ENCODE measurements around the gene TSBP1. TPM values are rescaled to one million over a fixed set of nuclear protein-coding genes. Genes with fewer than 3 reads are reported as not detected.

The TSBP1 gene
- total RNA-seq, 1 experiment from 2014 or later: not detected

DNA sequence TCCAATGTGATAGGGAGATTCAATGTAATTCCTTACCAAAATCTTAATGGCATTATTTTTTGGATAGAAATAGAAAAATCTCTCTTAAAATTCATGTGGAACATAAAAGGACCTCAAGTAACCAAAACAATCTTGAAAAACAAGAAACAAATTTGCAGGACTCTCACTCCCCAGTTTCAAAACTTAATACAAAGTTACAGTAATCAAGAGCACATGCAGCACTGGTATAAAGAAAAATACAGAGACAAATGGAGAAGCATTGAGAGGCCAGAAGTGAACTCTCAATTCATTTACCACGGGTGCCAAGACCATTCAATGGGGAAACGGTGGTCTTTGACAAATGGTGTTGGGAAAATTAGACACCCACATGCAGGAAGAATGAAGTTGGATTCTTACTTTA, 7.8 kb upstream of the TSBP1 start:
- Histone ChIP-seq H3K36me3 (ENCODE audit: control insufficient read depth, insufficient read depth, low read length) (no peaks in the 10 kb centered on the region; the same call in 1 of the 2 replicates), H3K27ac (ENCODE audit: low read length) (no peak overlapping the region), H3K4me1 (ENCODE audit: control insufficient read depth, insufficient read depth, low read length) (no peaks in the 10 kb centered on the region), H3K4me3 (ENCODE audit: low read depth in 2 of 2, low read length in 2 of 2) (no peak overlapping the region), H3K27me3 (ENCODE audit: control insufficient read depth, insufficient read depth, low read length) (no peaks in the 10 kb centered on the region), H3K9me3 (ENCODE audit: control insufficient read depth, insufficient read depth, low read depth, low read length) (no peaks in the 10 kb centered on the region)
- intact Hi-C loops (cut with micrococcal nuclease; ENCODE audit: unreplicated experiment) (no loop called here), in situ Hi-C loops (cut with HindIII; ENCODE audit: low pct_unique_long_range_greater_than_20kb, low sequenced_read_pairs) (no loop called here)
- no peak for TF ChIP-seq TCF7L2 (IDR thresholded peaks at IDR 0.05; ENCODE audit: low read depth, low read length)
- TF ChIP-seq, protein P1, sequence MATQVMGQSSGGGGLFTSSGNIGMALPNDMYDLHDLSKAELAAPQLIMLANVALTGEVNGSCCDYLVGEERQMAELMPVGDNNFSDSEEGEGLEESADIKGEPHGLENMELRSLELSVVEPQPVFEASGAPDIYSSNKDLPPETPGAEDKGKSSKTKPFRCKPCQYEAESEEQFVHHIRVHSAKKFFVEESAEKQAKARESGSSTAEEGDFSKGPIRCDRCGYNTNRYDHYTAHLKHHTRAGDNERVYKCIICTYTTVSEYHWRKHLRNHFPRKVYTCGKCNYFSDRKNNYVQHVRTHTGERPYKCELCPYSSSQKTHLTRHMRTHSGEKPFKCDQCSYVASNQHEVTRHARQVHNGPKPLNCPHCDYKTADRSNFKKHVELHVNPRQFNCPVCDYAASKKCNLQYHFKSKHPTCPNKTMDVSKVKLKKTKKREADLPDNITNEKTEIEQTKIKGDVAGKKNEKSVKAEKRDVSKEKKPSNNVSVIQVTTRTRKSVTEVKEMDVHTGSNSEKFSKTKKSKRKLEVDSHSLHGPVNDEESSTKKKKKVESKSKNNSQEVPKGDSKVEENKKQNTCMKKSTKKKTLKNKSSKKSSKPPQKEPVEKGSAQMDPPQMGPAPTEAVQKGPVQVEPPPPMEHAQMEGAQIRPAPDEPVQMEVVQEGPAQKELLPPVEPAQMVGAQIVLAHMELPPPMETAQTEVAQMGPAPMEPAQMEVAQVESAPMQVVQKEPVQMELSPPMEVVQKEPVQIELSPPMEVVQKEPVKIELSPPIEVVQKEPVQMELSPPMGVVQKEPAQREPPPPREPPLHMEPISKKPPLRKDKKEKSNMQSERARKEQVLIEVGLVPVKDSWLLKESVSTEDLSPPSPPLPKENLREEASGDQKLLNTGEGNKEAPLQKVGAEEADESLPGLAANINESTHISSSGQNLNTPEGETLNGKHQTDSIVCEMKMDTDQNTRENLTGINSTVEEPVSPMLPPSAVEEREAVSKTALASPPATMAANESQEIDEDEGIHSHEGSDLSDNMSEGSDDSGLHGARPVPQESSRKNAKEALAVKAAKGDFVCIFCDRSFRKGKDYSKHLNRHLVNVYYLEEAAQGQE (IDR thresholded peaks at IDR 0.05; ENCODE audit: insufficient read depth in 1 of 2, low read depth in 2 of 2, low read length in 1 of 2): no peak
- TF ChIP-seq, protein P2, sequence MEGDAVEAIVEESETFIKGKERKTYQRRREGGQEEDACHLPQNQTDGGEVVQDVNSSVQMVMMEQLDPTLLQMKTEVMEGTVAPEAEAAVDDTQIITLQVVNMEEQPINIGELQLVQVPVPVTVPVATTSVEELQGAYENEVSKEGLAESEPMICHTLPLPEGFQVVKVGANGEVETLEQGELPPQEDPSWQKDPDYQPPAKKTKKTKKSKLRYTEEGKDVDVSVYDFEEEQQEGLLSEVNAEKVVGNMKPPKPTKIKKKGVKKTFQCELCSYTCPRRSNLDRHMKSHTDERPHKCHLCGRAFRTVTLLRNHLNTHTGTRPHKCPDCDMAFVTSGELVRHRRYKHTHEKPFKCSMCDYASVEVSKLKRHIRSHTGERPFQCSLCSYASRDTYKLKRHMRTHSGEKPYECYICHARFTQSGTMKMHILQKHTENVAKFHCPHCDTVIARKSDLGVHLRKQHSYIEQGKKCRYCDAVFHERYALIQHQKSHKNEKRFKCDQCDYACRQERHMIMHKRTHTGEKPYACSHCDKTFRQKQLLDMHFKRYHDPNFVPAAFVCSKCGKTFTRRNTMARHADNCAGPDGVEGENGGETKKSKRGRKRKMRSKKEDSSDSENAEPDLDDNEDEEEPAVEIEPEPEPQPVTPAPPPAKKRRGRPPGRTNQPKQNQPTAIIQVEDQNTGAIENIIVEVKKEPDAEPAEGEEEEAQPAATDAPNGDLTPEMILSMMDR (IDR thresholded peaks at IDR 0.05): no peak
- no peak for TF ChIP-seq POLR2AphosphoS5 (IDR thresholded peaks at IDR 0.05; ENCODE audit: low read depth, low read length)
- no peak for TF ChIP-seq SIN3A (IDR thresholded peaks at IDR 0.05; ENCODE audit: borderline replicate concordance, insufficient read depth, low read depth, low read length)
- ATAC-seq: no peak
- no peak for DNase-seq (ENCODE audit: low read depth, low spot score)
- no TSS peak for BruUV-seq (replicated peaks)
- ChIA-PET CTCF (no interaction called here), POLR2A (no interaction called here)

DNA sequence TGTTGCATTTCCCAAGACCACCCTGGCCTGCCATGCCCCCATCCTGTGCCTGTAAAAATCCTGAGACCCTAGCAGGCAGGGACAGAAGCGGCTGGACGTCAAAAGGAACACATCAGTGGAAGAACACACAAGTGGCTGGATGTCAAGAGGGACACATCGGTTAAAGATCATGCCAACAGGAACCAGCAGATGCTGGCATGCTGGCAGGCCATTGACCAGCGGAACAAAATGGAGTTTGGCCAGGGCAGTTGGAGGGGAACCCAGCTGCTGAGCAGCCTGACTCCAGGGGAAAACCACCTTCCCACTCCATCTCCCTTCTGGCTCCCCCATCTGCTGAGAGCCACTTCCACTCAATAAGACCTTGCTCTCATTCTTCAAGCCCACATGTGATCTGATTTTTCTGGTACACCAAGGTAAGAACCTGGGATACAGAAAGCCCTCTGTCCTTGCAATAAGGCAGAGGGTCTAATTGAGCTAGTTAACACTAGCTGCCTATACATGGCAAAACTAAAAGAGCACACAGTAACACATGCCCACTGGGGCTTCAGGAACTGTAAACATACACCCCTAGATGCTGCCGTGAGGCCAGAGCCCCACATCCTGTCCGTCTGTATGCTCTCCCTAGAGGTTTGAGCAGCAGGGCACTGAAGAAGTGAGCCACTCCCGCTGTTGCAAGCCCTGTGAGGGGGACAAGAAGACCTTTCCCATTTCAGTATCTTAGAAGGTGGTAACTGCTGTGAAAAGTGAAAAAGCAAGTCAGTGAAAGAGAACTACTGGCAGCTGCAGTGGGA, 4.2 kb upstream of the TSBP1 start:
- Histone ChIP-seq H3K4me1 (ENCODE audit: control insufficient read depth, insufficient read depth, low read length) (no peaks in the 10 kb centered on the region), H3K9me3 (ENCODE audit: control insufficient read depth, insufficient read depth, low read depth, low read length) (no peaks in the 10 kb centered on the region), H3K27ac (ENCODE audit: low read length) (no peak overlapping the region), H3K36me3 (ENCODE audit: control insufficient read depth, insufficient read depth, low read length) (no peaks in the 10 kb centered on the region; the same call in 1 of the 2 replicates), H3K4me3 (ENCODE audit: low read depth in 2 of 2, low read length in 2 of 2) (no peak overlapping the region), H3K27me3 (ENCODE audit: control insufficient read depth, insufficient read depth, low read length) (no peaks in the 10 kb centered on the region)
- ChIA-PET CTCF (no interaction called here), POLR2A (no interaction called here)
- in situ Hi-C loops (cut with HindIII; ENCODE audit: low pct_unique_long_range_greater_than_20kb, low sequenced_read_pairs): no loop called here
- DNase-seq (ENCODE audit: low read depth, low spot score) (no peak), ATAC-seq (no peak)
- BruUV-seq (replicated peaks): no TSS peak
- intact Hi-C loops (cut with micrococcal nuclease; ENCODE audit: unreplicated experiment): no loop called here
- TF ChIP-seq TCF7L2 (IDR thresholded peaks at IDR 0.05; ENCODE audit: low read depth, low read length) (no peak), POLR2AphosphoS5 (IDR thresholded peaks at IDR 0.05; ENCODE audit: low read depth, low read length) (no peak), SIN3A (IDR thresholded peaks at IDR 0.05; ENCODE audit: borderline replicate concordance, insufficient read depth, low read depth, low read length) (no peak)
- TF ChIP-seq, protein P2 (IDR thresholded peaks at IDR 0.05): no peak
- TF ChIP-seq, protein P1 (IDR thresholded peaks at IDR 0.05; ENCODE audit: insufficient read depth in 1 of 2, low read depth in 2 of 2, low read length in 1 of 2): no peak

Measured in Panc1 (cell line).